Left hindlimb (tissue), 1 donor: ENCODE results near the gene CLNK.

Source experiments
- DNase-seq: peaks from one replicate; pipeline ENCODE4 v3.0.0-alpha.2; 2018

Gene CLNK

GRCh38 chr4:10684631-10685030, at the start of gene CLNK:
TSS of gene CLNK (minus strand) at chr4:10684768. CDS start at chr4:10667869, 16,899 bp downstream.
- DNase-seq, result no peak

DNA sequence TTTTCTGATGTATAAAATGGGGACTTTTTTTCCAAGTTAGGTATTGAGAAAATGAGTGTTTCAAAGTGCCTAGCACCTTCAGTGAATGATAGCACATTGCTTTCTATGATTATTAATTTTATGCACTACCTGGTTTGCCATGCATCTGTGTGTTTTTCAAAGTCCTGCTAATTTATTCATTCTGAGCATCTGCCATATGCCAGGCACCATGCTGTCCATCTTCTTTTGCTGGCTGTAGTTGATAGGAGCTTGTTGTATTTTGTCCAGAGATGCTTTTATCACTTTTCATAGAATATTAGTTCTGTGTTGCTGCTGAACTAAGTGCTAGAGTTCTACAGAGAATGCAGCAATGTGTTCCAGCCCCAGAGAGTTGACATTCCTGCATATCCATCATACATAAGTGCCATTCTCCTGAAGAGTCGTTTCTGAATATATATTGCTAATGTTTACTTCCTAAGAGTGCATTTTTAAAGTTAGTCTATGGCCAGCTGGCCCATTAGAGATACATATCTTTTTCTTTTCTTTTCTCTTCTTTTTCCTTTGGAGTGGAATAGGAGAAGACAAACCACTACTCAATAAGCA, 49.0 kb upstream of the CLNK start:
- DNase-seq, result no peak

- no peak for DNase-seq
Observed at GRCh38 chr4:10732914-10733415, 48.4 kb upstream of the CLNK start.

DNA sequence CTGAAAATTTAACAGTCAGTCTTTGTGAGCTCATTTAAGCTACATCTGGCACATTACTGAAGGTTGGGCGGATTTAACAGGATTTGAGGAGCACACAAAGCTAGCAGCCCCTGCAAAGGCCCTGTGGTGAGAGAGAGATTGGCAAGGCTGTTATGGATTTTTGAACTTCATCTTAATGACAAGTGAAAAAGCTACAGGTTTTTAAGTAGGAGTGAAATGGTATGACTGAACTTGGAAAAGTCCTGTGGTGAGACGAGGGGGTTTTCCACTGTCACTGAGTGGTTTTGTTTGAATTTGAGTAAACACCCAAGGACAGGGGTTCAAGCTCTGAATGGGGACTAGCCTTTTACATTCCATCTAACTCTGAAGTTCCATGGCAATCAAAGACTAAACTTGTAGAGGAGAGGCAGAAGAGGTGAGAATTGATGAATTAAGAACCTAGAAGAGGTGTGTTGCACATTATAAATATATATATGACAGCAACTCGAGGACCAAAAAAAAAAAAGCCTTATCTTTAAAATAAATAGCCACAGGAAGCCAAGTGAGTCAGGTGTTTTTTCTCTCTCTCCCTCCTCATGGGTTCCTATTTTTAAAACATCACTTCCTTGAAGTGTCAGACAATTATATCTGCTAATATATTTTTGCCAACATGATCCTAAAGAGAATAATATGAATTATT, 47.8 kb upstream of the CLNK start:
- DNase-seq, result no peak

DNA sequence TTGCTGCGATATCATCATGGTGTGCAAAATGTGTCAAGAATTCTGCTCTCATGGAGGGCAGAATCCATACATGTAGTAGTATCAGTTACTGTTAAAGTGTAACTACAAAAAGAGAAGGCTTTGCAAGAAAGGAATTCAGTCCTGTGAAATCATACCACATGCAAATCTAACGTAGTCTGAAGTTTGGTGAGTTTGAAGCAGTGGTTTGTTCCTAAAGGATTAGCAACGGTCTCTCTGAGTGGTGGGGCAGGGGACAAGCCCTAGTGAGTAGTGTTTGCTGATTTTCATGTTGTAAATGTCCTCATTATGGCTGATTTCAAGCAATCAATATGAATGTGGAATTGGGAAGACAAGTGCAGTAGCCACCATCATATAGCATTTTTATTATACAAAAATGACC, 47.1 kb upstream of the CLNK start:
- no peak for DNase-seq

GRCh38 chr4:10731162-10731561, 46.6 kb upstream of the CLNK start:
- no peak for DNase-seq

DNA sequence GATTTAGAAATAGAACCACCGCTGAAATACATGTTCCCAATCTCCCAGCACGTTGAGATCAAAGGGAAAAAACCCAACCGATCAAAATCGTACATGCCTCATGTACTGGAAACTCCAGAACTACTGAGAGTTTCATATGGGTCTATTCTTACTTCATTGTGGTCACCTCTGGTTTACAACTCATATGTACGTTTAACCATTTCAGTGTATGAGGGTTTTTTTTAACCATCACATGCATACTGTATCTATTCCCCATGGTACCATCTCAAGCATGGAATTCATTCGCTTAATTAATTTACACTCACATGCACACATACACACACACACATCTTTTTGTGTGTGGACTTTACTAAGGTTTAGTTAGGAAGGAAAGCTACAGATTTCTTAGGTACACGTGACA, 46.0 kb upstream of the CLNK start:
- DNase-seq, result no peak

DNA sequence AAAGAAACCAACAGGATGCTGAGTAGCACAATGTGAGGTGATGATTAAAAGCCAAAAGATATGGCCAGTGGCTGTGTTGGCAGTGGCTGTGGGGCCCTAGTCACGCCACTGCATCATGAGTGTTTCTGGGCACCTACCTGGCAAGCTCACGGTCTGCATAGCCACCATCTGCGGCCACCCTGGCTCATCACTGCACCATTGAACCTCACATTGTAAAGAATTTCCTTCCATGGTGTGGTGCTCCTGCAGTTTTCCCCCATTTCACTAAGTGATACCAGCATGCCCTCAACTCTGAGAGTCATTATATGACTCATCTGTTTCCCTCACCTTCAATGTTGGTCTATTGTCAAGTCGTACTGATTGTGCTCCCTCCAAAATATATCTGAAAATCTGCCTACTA, 45.5 kb upstream of the CLNK start:
- DNase-seq, result no peak

DNA sequence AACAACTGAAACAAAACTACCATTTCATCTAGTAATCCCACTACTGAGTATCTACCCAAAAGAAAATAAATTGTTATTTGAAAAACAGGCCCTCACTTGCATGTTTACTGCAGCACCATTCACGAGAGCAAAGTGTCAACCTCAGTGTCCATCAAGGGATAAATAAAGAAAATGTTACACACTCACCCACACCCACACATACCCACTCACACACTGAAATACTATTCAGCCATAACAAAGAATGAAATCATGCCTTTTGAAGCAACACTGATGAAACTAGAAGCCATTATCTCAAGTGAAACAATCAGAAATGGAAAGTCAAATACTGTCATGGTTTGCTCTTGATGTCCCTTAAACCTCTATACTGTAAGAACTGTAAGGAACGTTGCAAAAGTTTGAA, 44.8 kb upstream of the CLNK start:
- DNase-seq, result no peak

DNA sequence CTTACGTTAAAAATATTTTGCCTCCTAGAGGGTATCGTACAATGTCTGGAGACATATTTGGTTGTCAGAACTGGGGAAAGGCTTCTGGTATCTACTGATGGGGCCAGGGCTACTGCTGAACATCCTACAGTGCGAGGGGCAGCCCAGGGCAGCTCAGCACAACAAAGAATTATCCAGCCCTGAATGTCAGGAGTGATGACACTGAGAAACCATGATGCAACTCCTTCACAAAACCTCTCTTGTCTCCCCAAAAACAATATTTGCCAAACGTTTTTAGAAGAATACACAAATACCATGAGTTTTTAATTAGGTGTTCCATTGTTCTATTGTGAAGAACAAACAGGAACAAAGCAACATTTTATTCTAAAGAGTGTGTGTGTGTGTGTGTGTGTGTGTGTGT, 43.4 kb upstream of the CLNK start:
- no peak for DNase-seq

DNA sequence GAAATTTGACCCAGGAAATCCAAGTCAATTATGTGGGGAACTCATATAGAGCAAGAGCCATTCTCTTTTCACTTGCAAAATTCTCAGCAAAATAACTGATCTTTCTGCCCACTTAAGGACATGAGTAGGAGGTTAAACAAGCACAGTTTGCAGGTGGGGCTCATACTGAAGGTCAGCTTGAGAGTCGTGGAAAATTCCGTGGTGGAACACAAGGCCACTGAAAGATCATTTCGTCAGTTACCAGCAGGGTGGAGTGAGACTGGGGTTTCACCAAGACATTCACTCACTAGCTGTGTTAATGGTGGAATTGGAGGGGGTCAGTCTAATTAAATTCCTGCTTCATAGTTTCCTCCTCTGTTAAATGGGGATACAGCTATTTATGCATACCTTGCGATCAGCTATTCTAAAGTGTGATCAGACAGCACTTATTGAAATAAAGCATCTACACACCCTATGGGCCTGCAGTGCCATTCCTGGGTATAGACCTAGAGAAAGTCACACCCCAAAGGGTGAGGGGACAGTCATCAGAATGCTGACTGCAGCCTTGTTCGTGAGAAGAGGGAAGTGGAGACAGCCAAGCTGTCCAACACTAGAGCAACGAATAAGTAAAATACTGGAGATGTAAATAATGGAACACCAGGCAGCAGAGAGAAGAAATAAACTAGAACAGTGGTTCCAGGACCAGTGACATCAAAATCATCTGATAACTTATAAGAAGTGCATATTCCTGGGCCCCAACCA, 42.7 kb upstream of the CLNK start:
- DNase-seq, result no peak

DNA sequence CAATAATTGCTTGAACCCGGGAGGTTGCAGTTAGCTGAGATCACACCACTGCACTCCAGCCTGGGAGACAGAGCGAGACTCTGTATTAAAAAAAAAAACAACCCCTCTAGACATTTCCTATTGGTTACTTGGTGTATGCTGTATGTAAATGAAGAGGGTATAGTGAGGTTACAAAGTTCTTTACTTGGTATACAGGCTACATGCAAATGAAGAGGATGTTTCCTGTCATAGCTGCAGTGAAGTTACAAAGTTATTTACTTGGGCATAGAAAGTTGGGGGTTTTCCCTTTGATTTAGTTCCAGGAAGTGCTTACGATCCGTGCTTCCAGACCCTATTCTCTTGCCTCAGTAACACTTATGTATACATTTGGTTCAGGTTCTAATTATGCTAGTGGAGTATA, 38.4 kb upstream of the CLNK start:
- DNase-seq, result no peak

GRCh38 chr4:10721616-10722015, 37.0 kb upstream of the CLNK start:
- no peak for DNase-seq

- no peak for DNase-seq
Observed at GRCh38 chr4:10716163-10716562, 31.6 kb upstream of the CLNK start.

DNA sequence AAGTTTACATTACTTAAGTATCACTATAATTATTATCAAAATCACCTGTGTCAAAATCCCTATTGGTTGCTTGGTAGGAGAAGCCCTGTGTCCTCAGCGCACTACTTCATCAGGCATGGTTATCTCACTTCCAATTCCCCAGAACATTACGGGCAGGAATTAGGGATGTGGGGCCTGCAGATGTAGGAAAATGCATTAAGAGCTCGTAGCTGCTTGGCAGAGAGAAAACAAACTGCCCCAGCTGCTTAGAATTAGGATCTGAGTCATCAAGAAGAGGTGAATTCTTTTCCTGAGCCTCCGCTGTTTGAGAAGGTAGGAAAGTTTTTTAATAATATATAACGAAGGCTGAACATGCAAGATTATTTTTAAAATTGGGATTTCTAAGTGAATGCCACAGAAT, 31.1 kb upstream of the CLNK start:
- peak; percentile 39 for DNase-seq

- DNase-seq, result no peak
Observed at GRCh38 chr4:10715135-10715534, 30.6 kb upstream of the CLNK start.

- DNase-seq, result no peak
Observed at GRCh38 chr4:10713591-10713990, 29.0 kb upstream of the CLNK start.

GRCh38 chr4:10706236-10706635, 21.7 kb upstream of the CLNK start:
- DNase-seq, result no peak

- no peak for DNase-seq
Observed at GRCh38 chr4:10704430-10704810, 19.9 kb upstream of the CLNK start.

- DNase-seq, result no peak
Observed at GRCh38 chr4:10703766-10704429, 19.3 kb upstream of the CLNK start.

DNA sequence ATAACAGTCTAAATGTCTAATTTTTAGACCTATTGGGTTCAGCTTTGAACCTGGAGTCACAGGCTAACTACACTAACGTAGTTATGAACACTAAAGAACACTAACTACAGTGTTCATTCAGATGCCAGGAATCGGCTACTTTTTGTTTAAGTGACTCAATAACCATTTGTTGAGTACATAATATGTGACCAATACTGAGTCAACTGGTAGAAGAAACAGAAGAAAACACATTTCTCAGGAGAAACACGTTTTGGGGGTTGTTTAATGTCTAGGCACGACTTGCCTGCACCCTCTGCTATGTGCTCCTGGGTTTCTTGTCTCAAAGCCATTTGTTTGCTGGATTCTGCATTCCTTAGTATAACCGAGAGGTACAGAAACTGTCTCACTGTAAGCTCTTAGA, 18.6 kb upstream of the CLNK start:
- no peak for DNase-seq

DNA sequence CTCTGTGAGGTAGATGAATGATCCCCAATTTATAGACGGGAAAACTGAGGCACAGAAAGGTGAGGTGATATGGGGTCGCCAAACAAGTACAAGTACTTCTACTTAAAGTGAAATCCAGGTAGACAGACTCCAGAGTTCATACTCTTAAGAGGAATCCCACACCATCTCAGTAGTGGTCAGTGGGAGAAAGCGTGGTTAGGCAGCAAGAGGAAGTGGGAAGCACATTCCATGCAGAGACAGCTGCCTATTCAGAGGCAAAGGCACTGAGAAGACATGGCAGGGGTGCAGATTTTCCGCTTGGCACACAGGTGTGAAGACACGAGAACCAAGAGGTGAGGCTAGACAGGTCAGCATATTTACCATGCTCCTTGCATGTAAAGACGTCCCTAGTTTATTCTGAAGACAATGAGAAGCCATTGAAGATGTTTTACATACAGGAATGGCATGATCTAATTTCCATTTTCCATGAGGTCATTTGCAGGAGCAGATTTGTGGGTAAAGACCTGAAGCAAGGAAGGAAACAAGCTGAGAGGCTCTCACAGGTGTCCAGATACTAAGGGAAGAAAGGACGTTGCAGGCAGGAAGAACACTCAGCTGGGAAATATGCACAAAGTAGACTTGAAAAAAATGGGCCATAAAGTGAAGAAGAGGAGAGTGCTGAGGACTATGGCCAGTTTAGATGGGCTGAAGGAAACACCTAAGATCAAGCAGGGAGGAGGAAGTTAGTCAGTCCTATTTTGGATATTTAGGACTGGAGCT, 17.3 kb upstream of the CLNK start:
- no peak for DNase-seq

DNA sequence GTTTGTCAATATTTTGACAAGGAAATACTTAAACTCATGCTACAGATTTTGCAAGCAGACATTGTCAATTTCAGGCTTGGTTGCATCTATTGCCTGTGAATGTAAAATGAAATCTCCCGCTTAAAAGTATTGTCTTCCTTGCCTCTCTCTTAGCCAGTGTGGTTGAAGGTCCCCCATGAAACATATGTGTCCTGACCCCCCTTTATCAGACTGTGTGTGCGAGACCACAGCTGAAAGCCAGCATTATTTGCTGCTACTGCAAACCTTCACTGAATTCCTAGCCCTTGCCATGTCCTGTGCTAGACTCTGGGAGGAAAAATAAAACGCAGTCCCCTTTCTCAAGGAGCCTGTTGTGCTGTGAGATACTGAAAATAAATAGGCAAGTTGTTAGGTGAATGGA, 16.6 kb upstream of the CLNK start:
- no peak for DNase-seq
